ENCODE results near the gene NAPSA.

The NAPSA gene

DNA sequence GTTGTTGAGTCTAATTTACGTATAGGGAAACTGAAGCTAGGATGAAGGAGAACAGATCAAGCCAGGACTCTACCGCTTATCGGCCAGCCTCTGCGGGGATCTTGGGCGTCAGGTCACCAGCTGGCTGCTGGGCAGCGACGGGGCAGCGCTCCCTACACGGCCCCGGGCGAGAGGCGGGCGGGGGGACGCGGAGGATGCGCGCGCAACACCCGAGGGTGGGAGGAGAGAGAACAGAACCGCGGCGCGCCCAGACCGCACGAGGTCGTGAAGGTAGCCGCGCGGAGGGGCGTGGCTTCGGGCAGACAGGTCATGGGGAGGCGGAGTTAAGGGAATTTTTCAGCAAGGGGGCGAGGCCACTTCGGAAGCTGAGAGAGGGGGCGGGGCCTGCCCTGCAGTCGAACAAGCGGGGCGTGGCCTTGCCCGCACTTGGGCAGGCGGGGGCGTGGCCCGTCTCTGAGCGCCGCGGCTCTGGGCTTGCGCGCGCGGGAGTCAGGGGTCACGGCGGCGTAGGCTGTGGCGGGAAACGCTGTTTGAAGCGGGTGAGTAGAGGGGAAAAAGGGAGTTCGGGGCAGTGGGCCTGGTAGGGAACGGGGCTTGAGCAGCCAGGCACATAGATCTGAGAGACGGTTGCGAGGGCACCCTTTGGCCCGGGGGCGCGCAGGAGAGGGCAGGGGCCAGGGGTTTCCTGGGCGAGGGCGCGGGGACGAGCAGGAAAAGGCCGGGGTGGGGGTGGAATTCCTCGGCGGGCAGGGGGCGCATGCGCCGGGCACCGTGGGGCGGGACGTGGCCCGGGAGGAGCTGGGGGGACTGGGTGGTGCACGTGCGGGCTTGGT, 18.6 kb upstream of the NAPSA start, which contains the start of gene POLD1:
Gene POLD1 (plus strand): TSS at position 496 of the 833 bp plus-strand sequence. CDS start 14,505 bp downstream, outside the sequence.
- DNase-seq: peak; percentile 94

GRCh38 chr19:50383001-50383851, 17.8 kb upstream of the NAPSA start:
- no peak for DNase-seq

DNA sequence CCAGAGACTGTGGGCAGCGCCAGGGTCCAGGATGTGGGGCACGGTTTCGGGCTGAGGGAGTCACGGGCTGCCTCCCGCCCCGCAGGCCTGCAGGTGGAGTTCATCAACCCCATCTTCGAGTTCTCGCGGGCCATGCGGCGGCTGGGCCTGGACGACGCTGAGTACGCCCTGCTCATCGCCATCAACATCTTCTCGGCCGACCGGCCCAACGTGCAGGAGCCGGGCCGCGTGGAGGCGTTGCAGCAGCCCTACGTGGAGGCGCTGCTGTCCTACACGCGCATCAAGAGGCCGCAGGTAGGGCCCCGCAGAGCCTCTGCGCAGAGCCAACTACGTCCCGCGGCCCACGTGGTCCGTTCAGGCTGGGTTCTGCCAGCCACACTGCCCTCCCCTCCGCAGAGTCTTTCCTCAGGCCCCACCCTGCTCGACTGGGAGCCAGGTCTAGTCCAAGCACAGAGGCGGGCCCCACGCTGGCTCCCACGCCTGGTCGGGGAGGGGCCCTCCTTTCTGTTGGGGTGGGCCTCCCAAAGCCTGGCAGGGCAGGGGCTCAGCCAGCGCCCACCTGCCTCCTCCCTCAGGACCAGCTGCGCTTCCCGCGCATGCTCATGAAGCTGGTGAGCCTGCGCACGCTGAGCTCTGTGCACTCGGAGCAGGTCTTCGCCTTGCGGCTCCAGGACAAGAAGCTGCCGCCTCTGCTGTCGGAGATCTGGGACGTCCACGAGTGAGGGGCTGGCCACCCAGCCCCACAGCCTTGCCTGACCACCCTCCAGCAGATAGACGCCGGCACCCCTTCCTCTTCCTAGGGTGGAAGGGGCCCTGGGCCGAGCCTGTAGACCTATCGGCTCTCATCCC, 16.7 kb upstream of the NAPSA start:
- DNase-seq: no peak

DNA sequence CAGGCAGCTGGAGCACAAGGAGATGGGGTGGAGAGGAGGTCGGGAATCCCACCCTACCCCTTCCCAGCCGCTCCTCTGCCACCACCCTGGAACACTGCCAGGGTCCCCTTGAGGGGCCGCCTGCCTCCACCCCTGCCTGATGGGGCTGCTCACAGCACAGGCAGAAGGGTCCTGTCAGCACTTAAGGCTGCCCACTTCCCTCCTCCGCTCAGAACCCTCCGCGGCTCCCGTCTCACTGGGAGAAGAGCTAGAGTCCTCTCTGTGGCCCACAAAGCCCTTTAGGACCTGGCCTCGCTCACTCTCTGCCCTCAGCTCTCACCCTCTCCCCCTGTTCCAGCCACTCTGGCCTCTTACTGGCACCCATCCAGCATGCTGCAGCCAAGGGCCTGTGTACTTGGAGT, 15.3 kb upstream of the NAPSA start:
- DNase-seq: no peak

DNA sequence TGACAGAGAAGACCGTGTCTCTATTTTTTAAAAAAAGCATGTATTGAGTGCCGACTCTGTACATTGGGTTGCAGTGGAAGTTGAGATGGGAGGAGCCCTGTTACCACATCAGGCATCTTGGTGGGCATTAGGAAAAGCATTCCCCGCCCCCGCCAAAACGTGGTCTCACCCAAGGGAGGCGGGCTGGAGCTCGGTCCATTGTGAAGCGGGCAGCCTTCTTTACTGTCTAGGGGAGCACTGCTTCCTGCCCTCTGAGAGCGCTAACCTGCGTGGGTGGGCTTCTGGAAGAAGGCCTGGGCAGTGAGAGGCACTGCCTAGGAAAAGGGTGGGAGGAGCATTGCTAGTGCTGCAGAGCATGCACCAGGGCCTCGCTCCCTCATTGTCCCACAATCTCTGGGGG, 14.7 kb upstream of the NAPSA start:
- DNase-seq: no peak

- no peak for DNase-seq
Measured at GRCh38 chr19:50379602-50380001, 14.2 kb upstream of the NAPSA start.

DNA sequence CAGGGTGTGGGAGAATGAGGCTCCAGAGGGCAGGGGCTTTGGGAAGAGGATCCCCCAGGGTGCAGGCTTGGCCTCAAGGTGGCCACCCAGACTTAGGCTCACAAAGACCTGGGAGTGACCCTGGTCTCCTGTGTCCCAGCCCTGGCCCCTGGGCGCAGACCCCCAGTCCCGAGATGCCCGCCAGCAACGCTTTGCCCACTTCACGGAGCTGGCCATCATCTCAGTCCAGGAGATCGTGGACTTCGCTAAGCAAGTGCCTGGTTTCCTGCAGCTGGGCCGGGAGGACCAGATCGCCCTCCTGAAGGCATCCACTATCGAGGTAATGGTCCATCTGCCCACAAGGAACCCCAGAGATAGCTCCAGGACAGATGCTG, 13.4 kb upstream of the NAPSA start:
- DNase-seq: no peak

DNA sequence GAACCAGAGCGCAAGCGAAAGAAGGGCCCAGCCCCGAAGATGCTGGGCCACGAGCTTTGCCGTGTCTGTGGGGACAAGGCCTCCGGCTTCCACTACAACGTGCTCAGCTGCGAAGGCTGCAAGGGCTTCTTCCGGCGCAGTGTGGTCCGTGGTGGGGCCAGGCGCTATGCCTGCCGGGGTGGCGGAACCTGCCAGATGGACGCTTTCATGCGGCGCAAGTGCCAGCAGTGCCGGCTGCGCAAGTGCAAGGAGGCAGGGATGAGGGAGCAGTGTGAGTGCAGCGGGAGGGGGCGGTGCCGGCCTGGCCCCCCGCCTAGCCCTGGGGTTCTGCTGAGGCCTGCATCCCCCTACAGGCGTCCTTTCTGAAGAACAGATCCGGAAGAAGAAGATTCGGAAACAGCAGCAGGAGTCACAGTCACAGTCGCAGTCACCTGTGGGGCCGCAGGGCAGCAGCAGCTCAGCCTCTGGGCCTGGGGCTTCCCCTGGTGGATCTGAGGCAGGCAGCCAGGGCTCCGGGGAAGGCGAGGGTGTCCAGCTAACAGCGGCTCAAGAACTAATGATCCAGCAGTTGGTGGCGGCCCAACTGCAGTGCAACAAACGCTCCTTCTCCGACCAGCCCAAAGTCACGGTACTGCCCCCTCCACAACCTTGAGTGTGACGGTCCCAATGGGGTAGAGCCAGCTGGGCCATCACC, 12.9 kb upstream of the NAPSA start:
- no peak for DNase-seq

GRCh38 chr19:50377517-50377916, 12.1 kb upstream of the NAPSA start:
- DNase-seq: no peak

GRCh38 chr19:50377051-50377461, 11.6 kb upstream of the NAPSA start:
- DNase-seq: no peak

DNA sequence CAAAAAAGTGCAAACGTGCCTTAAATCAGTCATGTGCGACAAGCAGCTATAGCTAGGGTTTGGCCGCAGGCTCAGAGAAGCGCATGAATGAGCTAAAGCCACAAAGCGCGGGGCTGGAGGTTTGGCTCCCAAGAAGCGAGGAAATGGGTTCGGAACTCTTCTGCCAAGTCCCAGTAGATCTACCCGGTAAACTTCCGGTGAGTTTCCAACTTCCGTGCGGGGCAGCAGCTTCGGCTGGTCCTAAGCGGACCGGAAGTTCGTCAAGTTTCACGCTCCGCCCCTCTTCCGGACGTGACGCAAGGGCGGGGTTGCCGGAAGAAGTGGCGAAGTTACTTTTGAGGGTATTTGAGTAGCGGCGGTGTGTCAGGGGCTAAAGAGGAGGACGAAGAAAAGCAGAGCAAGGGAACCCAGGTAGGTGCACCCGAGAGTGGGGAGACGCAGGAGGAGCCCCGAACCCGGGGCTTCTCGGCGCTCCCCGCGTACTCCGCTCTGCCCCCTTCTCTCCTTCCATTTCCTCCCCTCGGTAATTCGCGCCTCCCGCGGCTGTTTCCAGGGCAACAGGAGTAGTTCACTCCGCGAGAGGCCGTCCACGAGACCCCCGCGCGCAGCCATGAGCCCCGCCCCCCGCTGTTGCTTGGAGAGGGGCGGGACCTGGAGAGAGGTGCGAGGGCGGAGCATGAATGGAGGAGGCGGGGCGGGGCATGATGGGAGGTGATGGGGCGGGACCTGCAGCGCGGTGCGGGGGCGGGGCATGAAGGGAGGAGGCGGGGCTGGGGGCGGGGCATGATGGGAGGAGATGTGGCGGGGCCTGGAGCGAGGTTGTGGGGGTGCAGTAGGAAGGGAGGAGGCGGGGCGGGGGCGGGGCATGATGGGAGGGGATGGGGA, 11.0 kb upstream of the NAPSA start, which contains the start of gene NR1H2:
Gene NR1H2 (plus strand): TSS at position 292 of the 885 bp plus-strand sequence. CDS start 1,149 bp downstream, outside the sequence.
- peak; percentile 59 for DNase-seq

DNA sequence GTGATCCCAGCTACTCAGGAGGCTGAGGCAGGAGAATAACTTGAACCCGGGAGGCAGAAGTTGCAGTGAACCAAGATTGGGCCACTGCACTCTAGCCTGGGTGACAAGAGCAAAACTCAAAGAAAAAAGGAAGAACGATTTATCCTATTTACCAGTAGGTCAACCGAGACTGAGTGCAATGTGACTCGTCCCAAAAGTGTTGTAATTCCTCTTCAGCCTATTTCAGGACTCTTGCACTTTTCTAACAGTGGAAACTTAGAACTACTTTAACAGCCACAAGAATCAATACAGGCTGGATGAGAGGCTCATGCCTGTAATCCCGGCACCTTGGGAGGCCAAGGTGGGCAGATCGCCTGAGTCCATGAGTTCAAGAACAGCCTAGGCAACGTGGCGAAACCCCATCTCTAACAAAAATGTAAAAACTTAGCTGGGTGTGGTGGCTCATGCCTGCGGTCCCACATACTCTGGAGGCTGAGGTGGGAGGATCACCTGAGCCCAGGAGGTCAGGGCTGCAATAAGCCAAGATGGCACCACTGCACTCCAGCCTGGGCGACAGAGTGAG, 6.6 kb upstream of the NAPSA start:
- no peak for DNase-seq

- DNase-seq: peak; percentile 57
Measured at GRCh38 chr19:50368649-50369570, 3.5 kb upstream of the NAPSA start.

DNA sequence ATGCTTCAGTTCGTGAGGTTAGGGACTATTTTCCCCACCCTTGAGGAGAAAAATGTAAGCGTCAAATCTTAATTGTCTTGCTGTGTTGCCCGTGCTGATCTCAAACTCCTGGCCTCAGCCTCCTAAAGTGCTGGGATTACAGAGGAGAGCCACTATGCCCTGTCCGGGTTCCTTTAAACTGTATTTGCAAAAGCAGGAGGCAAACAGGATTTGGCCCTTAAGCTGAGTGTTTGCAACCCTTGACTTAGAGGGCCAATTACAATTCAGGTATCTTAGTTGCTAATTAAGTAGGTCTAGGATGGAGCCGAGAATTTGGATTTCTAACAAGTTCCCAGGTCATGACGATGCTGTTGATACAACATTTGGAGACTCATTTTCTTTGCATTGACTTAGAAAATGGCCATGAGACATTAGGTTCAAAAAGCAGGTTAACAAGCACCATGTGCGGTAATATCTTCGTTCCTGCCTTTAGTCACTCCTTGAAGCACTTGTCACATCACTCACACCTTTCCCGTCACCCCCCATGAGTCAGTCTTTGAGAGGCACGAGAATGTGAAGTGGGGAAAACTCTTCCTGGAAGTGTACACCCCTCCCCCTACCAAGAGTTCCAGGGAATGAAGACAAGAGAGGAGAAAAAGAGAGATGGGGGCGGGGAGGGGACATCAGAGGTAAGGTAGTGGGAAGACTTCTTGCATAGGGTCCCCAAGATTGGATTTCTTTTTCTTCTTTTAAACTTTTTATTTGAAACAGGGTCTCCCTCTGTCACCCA, 2.6 kb downstream of the NAPSA start:
- no peak for DNase-seq

GRCh38 chr19:50362030-50362412, 3.4 kb downstream of the NAPSA start:
- no peak for DNase-seq

DNA sequence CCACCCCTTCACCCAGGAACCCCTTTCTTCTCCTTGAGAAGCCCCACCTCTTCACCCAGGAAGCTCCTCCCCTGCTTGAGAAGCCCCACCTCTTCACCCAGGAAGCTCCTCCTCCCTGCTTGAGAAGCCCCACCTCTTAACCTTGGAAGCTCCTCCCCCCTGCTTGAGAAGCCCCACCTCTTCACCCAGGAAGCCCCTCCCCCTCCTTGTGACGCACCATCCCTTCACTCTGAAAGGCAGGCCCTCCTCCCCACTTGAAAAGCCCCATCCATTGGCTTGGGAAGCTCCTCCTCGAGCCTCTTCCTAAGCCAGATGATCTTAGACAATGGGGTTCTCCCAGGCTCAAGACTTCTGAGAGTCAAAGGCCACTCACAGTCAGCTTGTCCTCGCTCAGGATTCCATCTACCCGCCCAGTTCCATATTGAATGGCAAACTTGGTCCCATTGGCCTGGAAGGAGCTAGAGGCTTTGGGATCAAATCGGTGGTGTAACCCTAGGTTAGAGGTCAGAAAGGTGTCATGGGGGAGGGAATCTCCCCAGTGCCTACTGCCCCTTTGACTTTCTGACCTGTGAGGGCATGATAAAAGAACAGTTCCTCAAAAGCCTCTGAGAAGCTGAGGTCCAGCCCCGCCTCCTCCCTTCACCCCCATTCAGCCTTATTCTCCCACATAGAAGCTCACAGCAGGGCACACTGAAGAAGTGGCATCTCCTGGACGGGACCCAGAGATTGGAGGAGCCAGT, 4.0 kb downstream of the NAPSA start:
- no peak for DNase-seq

DNA sequence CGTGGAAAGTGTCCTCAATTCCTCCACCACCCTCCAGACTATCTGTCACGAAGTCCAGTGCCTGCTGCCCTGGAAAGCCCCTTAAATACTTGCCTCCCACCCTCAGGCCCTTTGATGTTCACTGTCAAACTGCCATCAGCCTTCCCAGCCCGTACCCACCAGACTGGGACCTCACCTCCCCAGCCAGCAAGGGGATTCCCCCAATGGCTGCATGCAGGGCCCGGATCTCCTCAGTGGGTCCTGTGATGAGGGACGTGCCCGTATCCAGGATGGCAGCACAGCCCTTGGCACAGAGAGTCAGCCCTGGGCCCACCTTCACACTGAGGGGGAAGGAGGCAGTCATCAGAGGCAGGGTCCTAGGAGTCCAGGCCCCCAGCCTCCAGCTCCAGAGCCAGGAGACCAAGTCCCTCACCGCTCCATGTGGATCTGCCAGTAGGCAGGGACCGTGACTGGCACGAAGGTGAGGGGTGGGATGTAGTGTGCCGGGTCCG, 6.1 kb downstream of the NAPSA start:
- DNase-seq: no peak
